NOMO-1 treated with dmso at 0.1 percent for 144 hours (cell line): Measurements from ENCODE around the gene C10orf90.

Experiments
- DNase-seq: peaks from one replicate; lab custom pipeline; 2025; ENCODE audit not compliant: unreplicated experiment; lab: John Stamatoyannopoulos, UW

The C10orf90 gene

GRCh38 chr10:126637501-126637900 is 33.0 kb downstream of the C10orf90 start:
- DNase-seq = no peak

DNA sequence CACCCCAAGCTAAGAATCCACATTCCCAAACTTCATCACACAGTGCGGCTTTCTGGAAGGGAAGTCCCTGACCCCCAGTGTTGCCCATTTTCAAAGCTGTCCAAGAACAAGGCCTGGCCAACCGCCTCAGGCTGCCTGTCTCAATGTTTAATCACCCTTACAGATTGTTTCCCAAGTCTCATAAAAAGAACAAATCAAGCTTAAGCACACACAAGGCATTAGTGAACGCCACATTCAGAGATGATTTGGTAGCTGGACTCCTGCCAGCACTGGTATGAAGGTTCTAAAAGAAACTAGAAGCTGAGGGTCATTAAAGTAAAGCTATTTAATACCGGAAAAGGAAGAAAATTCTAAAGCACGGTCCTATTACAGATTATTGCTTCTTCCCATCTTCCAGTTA is 35.6 kb downstream of the C10orf90 start:
- no peak for DNase-seq

DNA sequence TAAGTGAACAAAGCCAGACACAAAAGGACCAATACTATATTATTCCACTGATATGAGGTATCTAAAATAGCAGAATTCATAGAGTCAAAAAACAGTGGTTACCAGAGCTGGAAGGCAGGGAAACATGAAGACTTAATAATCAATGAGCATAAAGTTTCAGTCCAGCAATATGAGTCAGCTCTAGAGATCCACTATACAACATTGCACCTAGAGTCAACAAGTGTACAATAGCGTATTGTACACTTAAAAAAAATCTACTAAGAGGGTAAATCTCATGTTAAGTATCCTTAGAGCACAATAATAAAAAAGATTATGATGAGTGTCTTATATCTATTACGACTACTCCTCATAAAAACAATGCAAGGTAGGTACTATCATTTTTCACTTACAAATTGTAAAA is 36.1 kb downstream of the C10orf90 start:
- no peak for DNase-seq

DNA sequence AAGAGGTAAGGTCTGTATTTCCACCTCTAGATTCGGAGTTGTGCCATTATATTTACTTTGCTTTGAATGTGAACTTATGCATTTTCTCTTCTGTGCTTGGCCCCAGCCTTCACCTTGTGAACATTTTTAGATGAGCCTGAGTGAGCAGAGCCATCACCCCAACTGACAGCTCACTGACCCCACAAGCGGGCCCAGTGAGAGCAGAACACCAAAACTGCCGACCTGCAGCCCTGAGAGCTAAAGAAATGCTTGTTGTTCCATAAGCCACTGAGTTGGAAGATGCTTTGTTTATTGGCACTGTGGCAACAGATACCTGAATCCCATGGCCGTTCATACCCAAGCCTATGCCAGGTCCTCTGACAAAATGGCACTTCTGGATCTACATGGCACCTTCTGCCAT is 37.8 kb downstream of the C10orf90 start:
- no peak for DNase-seq

DNA sequence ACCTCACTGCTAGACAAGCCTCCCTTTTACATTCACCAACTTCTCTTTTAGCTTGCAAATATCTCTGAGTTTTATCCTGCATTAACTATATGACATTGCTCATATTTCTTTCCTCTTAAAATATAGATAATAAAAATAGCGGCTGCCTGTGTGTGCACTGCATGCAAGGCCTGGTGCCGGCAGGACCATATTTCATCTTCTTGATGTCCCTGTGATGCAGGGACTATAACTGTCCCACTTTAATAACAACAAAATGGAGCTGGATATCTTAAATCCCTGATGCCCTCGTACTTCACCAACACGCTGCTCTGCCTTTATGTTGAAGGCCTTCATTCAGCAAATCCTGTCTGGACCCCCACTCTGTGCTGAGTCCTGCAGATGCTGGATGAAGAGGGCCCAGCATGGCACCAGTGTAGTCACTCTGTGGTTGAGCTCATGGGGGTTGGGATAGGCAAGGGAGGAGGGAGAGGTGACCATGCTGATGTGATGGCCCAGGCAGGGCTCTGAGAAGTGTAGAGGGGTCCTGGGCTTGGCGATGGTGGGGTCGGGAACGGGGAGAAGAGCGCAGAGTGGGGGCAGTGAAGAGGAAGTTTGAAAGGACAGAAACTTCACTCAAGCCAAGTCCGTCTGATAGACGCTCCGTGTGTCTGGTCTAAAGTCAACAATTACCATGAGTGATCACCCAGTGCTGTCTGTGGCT is 40.4 kb downstream of the C10orf90 start:
- DNase-seq = no peak

GRCh38 chr10:126628746-126629145 is 41.7 kb downstream of the C10orf90 start:
- DNase-seq = no peak

GRCh38 chr10:126621846-126622245 is 48.6 kb downstream of the C10orf90 start:
- no peak for DNase-seq

- DNase-seq = no peak
Observed at GRCh38 chr10:126618466-126618865, 52.0 kb downstream of the C10orf90 start.

GRCh38 chr10:126617733-126618132 is 52.8 kb downstream of the C10orf90 start:
- no peak for DNase-seq

- DNase-seq = no peak
Observed at GRCh38 chr10:126617208-126617607, 53.3 kb downstream of the C10orf90 start.

DNA sequence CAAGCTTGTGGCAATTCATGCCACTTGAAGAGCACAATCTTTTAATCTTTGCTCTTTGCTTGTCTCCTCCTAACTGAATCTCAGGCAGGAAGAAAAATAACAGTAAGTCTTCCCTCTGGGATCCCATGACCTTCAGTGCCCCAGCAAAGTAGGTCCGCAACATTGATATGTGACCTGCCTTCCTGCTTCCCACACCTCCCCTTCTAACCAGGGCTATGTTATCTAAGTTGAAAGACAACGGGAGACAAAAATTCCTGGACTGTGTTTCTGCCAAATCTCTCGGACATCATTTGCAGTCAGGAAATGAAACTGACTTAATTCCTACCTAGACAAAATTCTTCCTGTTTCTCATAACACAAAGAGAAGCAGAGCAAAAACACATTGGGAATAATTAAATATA is 53.8 kb downstream of the C10orf90 start:
- DNase-seq = no peak

DNA sequence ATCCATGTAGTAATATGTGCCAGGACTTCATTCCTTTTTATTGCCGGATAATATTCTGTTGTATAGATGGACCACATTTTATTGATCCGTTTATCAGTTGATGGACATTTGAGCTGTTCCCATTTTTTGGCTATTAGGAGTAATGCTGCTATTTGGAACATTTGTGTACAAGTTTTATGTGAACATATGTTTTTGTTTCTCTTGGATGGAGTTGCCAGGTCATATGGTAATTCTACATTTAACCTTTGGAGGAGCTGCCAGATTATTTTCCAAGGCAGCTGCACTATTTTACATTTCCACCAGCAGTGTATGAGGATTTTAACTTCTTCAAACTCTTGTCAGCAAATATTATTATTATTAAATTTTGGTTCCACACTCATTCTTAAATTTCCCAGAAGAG is 59.2 kb downstream of the C10orf90 start:
- no peak for DNase-seq

DNA sequence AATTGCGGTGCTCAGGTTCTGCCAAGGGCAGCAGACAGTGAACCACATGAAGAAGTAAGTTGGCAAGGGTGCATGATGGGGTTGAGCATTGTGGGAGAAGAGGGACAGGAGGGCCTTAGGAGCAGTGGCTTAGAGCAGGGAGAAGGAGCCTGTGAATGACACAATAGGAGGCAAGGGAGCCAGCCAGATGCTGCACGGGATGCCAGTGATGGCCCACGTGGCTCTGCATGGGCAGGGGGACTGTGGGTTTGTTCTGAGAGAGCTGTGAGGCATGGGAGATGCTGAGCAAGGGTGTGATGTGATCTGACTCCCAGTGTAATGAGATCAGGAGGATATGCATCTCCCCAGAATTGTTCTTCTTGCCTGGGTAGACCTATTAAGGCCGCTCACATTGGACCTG is 60.9 kb downstream of the C10orf90 start:
- DNase-seq = no peak

GRCh38 chr10:126599949-126600682 is 70.4 kb downstream of the C10orf90 start:
- no peak for DNase-seq

DNA sequence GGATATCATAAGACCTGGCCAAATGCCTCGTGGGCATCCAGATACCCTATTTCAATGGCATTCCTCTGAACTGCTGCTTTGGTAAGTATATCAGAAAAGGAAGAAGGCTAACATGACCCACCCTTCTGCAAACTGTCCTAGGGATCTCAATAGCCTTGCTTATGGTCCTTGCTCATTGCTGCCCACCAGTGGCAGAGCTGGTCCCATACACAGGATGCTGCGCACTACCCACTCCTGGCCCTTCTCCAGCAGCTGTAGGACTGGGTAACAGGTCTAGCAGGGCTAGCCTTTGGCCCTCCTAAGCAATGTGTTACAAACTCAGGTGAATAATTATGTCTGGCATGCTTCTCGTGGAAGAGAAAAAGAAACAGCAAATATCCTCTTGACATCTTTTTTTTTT is 72.5 kb downstream of the C10orf90 start:
- no peak for DNase-seq

DNA sequence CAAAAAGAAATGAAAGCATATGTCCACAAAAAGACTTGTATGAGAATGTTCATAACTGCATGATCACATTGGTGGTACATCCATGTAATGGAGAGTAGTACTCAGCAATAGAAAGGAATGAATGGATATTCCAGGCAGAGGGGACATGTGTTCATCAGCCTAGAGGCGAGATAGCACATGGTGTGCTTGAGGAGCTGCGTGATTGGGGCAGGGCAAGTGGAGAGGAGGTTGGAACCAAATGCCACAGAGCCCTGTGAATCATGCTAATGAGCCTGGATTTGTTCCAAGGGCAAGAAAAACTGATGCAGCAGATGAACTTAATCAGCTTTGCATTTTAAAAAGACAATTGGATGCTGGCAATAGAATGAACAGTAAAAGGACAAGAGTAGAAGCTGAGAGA is 73.3 kb downstream of the C10orf90 start:
- DNase-seq = no peak

DNA sequence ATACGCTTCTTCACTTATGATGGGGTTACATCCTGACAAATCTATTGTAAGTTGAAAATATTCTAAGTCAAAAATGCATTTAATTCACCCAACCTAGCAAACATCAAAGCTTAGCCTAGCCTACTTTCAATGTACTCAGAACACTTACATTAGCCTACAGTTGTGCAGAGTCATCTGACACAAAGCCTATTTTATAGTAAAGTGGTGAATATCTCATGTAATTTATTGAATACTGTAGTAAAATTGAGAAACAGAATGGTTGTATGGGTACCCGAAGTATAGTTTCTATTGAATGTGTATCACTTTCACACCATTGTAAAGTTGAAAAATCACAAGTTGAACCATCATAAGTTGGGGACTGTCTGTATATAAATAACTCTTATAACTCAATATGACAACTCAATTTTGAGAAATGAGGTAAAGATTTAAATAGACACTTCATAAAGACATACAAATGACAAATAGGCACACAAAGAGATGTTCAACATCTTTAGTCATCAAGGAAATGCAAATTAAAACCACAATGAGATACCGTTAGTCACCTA is 73.9 kb downstream of the C10orf90 start:
- DNase-seq = no peak

GRCh38 chr10:126595160-126595559 is 75.3 kb downstream of the C10orf90 start:
- no peak for DNase-seq

DNA sequence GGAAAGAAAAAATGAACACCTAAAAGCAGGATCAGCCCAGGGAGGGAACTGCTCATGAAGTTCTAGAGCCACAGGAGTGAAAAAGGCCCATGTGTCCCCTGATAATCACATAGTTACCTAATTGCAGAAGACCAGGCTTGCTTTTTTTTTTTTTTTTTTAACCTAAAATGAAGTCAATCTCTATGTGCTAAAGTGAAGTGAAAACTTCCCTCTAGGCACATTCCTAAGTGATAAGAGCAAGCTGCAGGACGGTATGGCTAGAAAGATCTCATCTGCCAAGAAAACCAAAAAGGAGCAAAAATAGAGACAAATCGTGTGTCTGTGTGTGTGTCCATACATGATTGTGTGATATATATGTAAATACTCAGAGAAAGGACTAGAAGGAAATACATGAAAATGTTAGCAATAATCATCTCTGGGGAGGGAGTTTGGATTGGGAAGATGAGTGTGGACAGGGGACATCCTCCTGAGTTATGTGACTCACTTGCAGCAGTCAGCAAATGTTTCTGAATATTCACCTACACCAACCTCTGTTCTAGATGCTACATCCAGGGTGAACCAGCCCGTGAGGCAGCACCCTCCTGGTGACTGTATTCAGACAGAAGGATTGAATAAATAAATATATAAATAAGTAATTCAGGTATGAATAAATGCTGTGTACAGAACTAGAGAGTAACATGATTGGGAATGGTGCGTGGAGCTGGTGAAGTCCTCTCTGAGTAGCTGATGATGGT is 76.4 kb downstream of the C10orf90 start:
- no peak for DNase-seq

- no peak for DNase-seq
Observed at GRCh38 chr10:126592901-126593300, 77.6 kb downstream of the C10orf90 start.

- no peak for DNase-seq
Observed at GRCh38 chr10:126588024-126588423, 82.5 kb downstream of the C10orf90 start.

GRCh38 chr10:126586878-126587277 is 83.6 kb downstream of the C10orf90 start:
- no peak for DNase-seq
